PC-9 (cell line): ENCODE measurements around the gene KRTAP10-9. TPM values are rescaled to one million over a fixed set of nuclear protein-coding genes. Genes with fewer than 3 reads are reported as not detected.
"Not testable (repeated sequence)": the region's sequence is repeated elsewhere in the genome, so short reads cannot be mapped to it uniquely, and the experiment has no call there.

Experiments used
- BruUV-seq: library from RNA; stranded (reverse); fragments of 400-500 nt; replicated peaks from 2 replicates; lab custom pipeline; 2021; lab: Mats Ljungman, UMichigan
- CTCF ChIA-PET: fragments of 300-600 bp; sonication (Branson Sonifier 250); formaldehyde crosslinking; loops from one replicate; lab custom pipeline; 2022; ENCODE audit warnings: antibody characterized with exemption; lab: Charles Lee
- POLR2A ChIA-PET: fragments of 300-600 bp; sonication (Branson Sonifier 250); formaldehyde crosslinking; loops from one replicate; lab custom pipeline; 2022; ENCODE audit warnings: antibody characterized with exemption; ENCODE audit not compliant: unreplicated experiment; lab: Charles Lee
- DNase-seq, 2 experiments: peaks; one replicate each; pipeline versions ENCODE4 v3.0.0 to v3.0.0-alpha.2; 2015 to 2022; ENCODE audit warnings: mixed read lengths in 1 of 2
- H2AFZ ChIP-seq: fragments of 200-600 bp; sonication (generic); 2 replicates; pipeline ENCODE4 v1.8.1; 2017; ENCODE audit warnings: antibody characterized with exemption
- H3F3A ChIP-seq: fragments of 200-600 bp; sonication (generic); 2 replicates; pipeline ENCODE4 v1.8.1; 2017; ENCODE audit warnings: antibody characterized with exemption, mild to moderate bottlenecking, low read depth; ENCODE audit not compliant: insufficient read depth
- H3K27ac ChIP-seq: fragments of 200-600 bp; sonication (generic); 2 replicates; pipeline ENCODE4 v1.6.1; 2016; ENCODE audit warnings: mixed run types
- H3K27me3 ChIP-seq: fragments of 200-600 bp; sonication (generic); 2 replicates; pipeline ENCODE4 v1.6.1; 2016; ENCODE audit warnings: low read depth, mixed run types; ENCODE audit not compliant: insufficient read depth
- H3K36me3 ChIP-seq: fragments of 200-600 bp; sonication (generic); 2 replicates; pipeline ENCODE4 v1.6.1; 2016; ENCODE audit warnings: low read depth, mixed run types
- H3K4me1 ChIP-seq: fragments of 200-600 bp; sonication (generic); replicated peaks from 2 replicates; pipeline ENCODE4 v1.6.1; 2016; ENCODE audit warnings: mixed run types; ENCODE audit not compliant: insufficient read depth
- H3K4me2 ChIP-seq: fragments of 200-600 bp; sonication (generic); 2 replicates; pipeline ENCODE4 v1.6.1; 2017; ENCODE audit warnings: mixed run types
- H3K4me3 ChIP-seq: fragments of 200-600 bp; sonication (generic); 2 replicates; pipeline ENCODE4 v1.6.1; 2016; ENCODE audit warnings: mixed run types
- H3K79me2 ChIP-seq: fragments of 200-600 bp; sonication (generic); 2 replicates; pipeline ENCODE4 v1.6.1; 2017; ENCODE audit warnings: low read depth, mixed run types
- H3K9me2 ChIP-seq: fragments of 200-600 bp; sonication (generic); 2 replicates; pipeline ENCODE4 v1.8.1; 2017; ENCODE audit warnings: mild to moderate bottlenecking; ENCODE audit not compliant: insufficient read depth
- H3K9me3 ChIP-seq: fragments of 200-600 bp; sonication (generic); 2 replicates; pipeline ENCODE4 v1.8.1; 2016; ENCODE audit warnings: low read depth; ENCODE audit not compliant: insufficient read depth
- H4K20me1 ChIP-seq: fragments of 200-600 bp; sonication (generic); 2 replicates; pipeline ENCODE4 v1.8.1; 2017; ENCODE audit not compliant: insufficient read depth
- CTCF ChIP-seq: fragments of 200-600 bp; sonication (generic); conservative IDR thresholded peaks from 2 replicates; pipeline ENCODE4 v1.6.1; 2017; ENCODE audit warnings: mixed run types, antibody characterized with exemption, mild to moderate bottlenecking, moderate library complexity
- EZH2 ChIP-seq: fragments of 200-600 bp; sonication (generic); IDR thresholded peaks from 2 replicates; pipeline ENCODE4 v1.8.0; 2017; ENCODE audit warnings: antibody characterized with exemption, low read depth
- intact Hi-C: fragments of 100-400 bp; cut with micrococcal nuclease; formaldehyde crosslinking; loops from one replicate; pipeline ENCODE4 v1.10.0; 2022; ENCODE audit not compliant: unreplicated experiment
- total RNA-seq: library from RNA; stranded (reverse); gene quantifications from 2 replicates; pipeline ENCODE4 v1.2.3, GENCODE V29; 2021

The KRTAP10-9 gene
- total RNA-seq, 1 experiment from 2014 or later: not detected

GRCh38 chr21:44644878-44645277, 18.0 kb downstream of the KRTAP10-9 start:
- ChIA-PET POLR2A (no interaction called here), CTCF (no interaction called here)
- intact Hi-C loops: no loop called here
- Histone ChIP-seq H3K4me2 (no peak overlapping the region), H3K9me2 (no peaks in the 10 kb centered on the region), H2AFZ (no peak overlapping the region), H3K4me3 (no peak overlapping the region), H3K36me3 (no peaks in the 10 kb centered on the region), H4K20me1 (no peaks in the 10 kb centered on the region), H3K9me3 (no peaks in the 10 kb centered on the region), H3K27me3 (peaks cover 51% of the 10 kb centered on the region), H3K4me1 (no peaks in the 10 kb centered on the region), H3K27ac (no peak overlapping the region), H3K79me2 (no peaks in the 10 kb centered on the region), H3F3A (no peaks in the 10 kb centered on the region)
- no TSS peak for BruUV-seq
- no peak for DNase-seq
- TF ChIP-seq CTCF: no peak
- no peak for TF ChIP-seq EZH2

DNA sequence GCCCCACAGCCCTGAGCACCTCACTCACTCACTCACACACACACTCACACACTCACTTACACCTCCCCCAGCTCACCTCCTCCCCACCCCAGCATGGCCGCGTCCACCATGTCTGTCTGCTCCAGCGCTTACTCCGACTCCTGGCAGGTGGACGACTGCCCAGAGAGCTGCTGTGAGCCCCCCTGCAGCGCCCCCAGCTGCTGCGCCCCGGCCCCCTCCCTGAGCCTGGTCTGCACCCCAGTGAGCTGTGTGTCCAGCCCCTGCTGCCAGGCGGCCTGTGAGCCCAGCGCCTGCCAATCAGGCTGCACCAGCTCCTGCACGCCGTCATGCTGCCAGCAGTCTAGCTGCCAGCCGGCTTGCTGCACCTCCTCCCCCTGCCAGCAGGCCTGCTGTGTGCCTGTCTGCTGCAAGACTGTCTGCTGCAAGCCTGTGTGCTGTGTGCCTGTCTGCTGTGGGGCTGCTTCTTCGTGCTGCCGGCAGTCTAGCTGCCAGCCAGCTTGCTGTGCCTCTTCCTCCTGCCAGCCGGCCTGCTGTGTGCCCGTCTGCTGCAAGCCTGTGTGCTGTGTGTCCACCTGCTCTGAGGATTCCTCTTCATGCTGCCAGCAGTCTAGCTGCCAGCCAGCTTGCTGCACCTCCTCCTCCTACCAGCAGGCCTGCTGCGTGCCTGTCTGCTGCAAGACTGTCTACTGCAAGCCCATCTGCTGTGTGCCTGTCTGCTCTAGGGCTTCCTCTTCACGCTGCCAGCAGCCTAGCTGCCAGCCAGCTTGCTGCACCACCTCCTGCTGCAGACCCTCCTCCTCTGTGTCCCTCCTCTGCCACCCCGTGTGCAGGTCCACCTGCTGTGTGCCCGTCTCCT, 19.7 kb downstream of the KRTAP10-9 start, which contains the start of gene KRTAP10-11:
KRTAP10-11 (plus strand) TSS at position 49 of the 856 bp plus-strand sequence; CDS start at position 94, 45 bp downstream.
- H3K79me2 ChIP-seq, H3K4me2 ChIP-seq, BruUV-seq, H4K20me1 ChIP-seq, intact Hi-C loops, H3F3A ChIP-seq, H3K36me3 ChIP-seq, H3K4me3 ChIP-seq, H2AFZ ChIP-seq, POLR2A ChIA-PET, H3K9me2 ChIP-seq, H3K27ac ChIP-seq, H3K4me1 ChIP-seq, CTCF ChIA-PET, H3K9me3 ChIP-seq, DNase-seq: not testable (repeated sequence)
- peaks cover 54% of the 10 kb centered on the region for H3K27me3 ChIP-seq

- ChIA-PET POLR2A (no interaction called here), CTCF (interaction anchor here (0.6 kb wide), 1 partner anchor 477 kb away, joined by 4 read pairs; no protein-coding TSS in a partner anchor)
- BruUV-seq: no TSS peak
- intact Hi-C loops: no loop called here
- no peaks in the 10 kb centered on the region for H3F3A ChIP-seq
- DNase-seq: no peak
- no peak overlapping the region for H2AFZ ChIP-seq
- H3K79me2 ChIP-seq: no peaks in the 10 kb centered on the region
- no peaks in the 10 kb centered on the region for H3K4me1 ChIP-seq
- no peak for TF ChIP-seq EZH2
- no peak for TF ChIP-seq CTCF
- no peaks in the 10 kb centered on the region for H3K9me3 ChIP-seq
- H4K20me1 ChIP-seq: no peaks in the 10 kb centered on the region
- no peak overlapping the region for H3K4me3 ChIP-seq
- H3K4me2 ChIP-seq: no peak overlapping the region
- H3K9me2 ChIP-seq: no peaks in the 10 kb centered on the region
- H3K27ac ChIP-seq: no peak overlapping the region
- H3K27me3 ChIP-seq: peaks cover 52% of the 10 kb centered on the region
- no peaks in the 10 kb centered on the region for H3K36me3 ChIP-seq
Observed at GRCh38 chr21:44647222-44647552, 20.3 kb downstream of the KRTAP10-9 start.
